PFSK-1 (cell line): ENCODE measurements around the gene RNASE3.

ENCODE experiments used
- FOXP2 ChIP-seq: optimal IDR thresholded peaks from 2 replicates; pipeline ENCODE3; 2011; ENCODE audit warnings: borderline replicate concordance, control low read depth, inconsistent platforms; ENCODE audit not compliant: insufficient read depth; ENCODE audit errors: extremely low read length, extremely low read depth
- POLR2AphosphoS5 ChIP-seq: IDR thresholded peaks from 2 replicates; pipeline ENCODE4 v1.6.1; 2012; ENCODE audit warnings: low read depth, mild to moderate bottlenecking, control low read depth, low read length, moderate library complexity
- SIN3A ChIP-seq: IDR thresholded peaks from 2 replicates; pipeline ENCODE4 v1.6.1; 2012; ENCODE audit warnings: mild to moderate bottlenecking, low read length, moderate library complexity, borderline replicate concordance; ENCODE audit not compliant: insufficient read depth
- TAF1 ChIP-seq: IDR thresholded peaks from 2 replicates; pipeline ENCODE4 v1.6.1; 2012; ENCODE audit warnings: low read length, control low read depth, borderline replicate concordance; ENCODE audit not compliant: insufficient read depth
- TF ChIP-seq, protein P1 (sequence below), 2 experiments: IDR thresholded peaks; 2 replicates each; pipeline versions ENCODE4 v1.6.1 to v1.8.0; 2011 to 2012; ENCODE audit warnings: low read depth in 2 of 2, low read length in 2 of 2, control low read depth in 1 of 2, inconsistent platforms in 1 of 2, mild to moderate bottlenecking in 1 of 2, moderate library complexity in 1 of 2; ENCODE audit not compliant: insufficient read depth in 1 of 2

The RNASE3 gene

DNA sequence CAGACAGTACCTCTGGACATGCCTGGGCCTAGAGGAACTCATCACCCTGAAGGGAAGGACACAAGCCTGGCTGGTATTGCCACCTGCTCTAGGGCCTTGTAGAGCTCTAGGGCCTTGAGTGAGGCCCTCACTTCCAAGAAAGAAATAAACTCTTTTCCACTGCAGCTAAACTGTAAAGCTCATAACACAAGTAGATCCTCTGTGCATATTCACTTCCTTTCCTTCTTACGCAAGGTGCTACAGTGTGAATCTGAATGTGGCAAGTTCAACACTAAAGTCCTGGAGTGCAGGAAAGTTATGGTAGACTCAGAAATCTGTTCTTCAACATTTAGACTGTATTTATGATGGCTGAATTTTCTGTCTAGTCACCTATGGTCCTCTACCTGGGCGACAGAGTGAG, 14.5 kb downstream of the RNASE3 start:
- TF ChIP-seq, protein P1, sequence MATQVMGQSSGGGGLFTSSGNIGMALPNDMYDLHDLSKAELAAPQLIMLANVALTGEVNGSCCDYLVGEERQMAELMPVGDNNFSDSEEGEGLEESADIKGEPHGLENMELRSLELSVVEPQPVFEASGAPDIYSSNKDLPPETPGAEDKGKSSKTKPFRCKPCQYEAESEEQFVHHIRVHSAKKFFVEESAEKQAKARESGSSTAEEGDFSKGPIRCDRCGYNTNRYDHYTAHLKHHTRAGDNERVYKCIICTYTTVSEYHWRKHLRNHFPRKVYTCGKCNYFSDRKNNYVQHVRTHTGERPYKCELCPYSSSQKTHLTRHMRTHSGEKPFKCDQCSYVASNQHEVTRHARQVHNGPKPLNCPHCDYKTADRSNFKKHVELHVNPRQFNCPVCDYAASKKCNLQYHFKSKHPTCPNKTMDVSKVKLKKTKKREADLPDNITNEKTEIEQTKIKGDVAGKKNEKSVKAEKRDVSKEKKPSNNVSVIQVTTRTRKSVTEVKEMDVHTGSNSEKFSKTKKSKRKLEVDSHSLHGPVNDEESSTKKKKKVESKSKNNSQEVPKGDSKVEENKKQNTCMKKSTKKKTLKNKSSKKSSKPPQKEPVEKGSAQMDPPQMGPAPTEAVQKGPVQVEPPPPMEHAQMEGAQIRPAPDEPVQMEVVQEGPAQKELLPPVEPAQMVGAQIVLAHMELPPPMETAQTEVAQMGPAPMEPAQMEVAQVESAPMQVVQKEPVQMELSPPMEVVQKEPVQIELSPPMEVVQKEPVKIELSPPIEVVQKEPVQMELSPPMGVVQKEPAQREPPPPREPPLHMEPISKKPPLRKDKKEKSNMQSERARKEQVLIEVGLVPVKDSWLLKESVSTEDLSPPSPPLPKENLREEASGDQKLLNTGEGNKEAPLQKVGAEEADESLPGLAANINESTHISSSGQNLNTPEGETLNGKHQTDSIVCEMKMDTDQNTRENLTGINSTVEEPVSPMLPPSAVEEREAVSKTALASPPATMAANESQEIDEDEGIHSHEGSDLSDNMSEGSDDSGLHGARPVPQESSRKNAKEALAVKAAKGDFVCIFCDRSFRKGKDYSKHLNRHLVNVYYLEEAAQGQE (IDR thresholded peaks at IDR 0.05; ENCODE audit: insufficient read depth in 1 of 2, low read depth in 2 of 2, low read length in 2 of 2), result no peak
- no peak for TF ChIP-seq SIN3A
- no peak for TF ChIP-seq POLR2AphosphoS5
- TF ChIP-seq TAF1, result no peak
- no peak for TF ChIP-seq FOXP2

DNA sequence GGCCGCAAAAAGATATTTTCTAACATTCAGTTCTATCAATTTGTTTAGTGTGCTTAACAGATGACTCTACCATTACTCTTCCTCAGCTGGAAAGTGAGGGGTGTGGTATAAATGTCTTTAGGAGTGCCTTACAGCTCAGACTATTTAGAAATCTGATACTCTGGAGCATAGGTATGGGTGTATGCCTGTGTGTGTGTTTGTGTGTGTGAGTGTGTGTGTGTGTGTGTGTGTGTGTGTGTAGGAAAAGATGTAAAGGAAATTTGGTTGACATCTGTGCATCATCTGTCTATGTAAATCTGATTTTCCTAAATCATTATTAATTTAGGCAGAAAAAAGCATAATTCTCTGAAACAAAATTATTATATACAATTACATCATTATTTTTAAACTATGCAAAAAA, 16.0 kb downstream of the RNASE3 start:
- no peak for TF ChIP-seq FOXP2
- TF ChIP-seq POLR2AphosphoS5, result no peak
- TF ChIP-seq, protein P1 (IDR thresholded peaks at IDR 0.05; ENCODE audit: insufficient read depth in 1 of 2, low read depth in 2 of 2, low read length in 2 of 2), result no peak

DNA sequence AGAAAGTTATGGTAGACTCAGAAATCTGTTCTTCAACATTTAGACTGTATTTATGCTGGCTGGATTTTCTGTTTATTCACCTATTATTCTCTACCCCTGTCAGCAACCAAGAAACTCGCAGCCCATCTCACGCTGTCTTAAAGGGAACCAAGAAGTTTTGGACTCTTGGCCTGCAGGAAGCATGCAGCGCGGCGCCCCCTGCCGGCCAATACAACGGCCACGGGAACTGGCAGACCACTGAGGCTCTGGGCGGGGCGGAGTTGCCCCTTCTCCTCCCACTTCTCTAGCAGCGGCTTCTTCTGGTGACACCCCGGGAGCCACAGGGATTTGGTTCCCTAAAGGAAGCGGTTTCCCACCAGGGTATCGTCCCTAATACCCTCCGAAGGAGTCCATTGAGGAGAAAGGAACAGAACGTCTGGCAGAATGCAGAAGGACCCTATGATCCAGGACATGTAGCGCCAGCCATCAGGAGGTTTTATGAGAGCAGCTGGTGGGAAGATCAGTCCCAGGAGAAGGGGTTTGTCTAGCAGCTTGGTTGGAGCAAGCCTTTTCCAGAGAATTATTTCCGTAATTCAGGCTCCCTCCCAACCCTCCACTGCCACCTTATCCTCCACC, 43.1 kb downstream of the RNASE3 start:
- TF ChIP-seq, protein P1 (IDR thresholded peaks at IDR 0.05; ENCODE audit: insufficient read depth in 1 of 2, low read depth in 2 of 2, low read length in 2 of 2), result no peak
- TF ChIP-seq SIN3A (no peak), FOXP2 (no peak), TAF1 (no peak), POLR2AphosphoS5 (no peak)

DNA sequence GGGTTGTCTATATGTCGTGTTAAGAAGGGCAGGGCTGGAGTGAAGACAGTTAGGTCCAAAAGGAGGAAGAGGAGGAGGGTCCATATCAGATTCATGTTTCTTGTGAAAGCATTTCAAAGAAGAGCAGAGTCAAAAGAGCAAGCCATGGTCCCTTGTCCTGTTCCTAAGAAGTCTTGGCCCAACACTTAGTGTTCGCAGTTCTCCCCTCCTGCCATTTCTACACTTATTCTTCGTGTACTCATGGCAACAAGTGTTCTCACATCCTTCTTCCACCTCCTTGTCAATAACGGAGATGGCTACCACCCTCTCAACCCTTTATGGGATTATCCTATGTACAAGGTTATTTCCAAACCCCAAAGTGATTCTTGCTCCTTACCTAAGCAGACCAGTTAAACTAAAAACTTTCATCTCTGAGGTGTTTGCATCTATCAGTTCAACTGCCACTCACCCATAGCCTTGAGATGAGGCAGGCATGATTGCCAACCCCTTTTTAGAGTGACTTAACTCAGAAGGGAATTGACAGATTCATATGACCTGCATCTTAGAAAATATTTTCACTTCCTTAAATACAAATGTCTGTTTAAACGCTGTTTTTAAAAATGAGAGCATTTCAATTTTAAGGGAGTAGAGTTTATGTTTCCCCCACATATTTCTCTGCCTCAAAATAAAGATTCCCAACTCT, 44.3 kb downstream of the RNASE3 start:
- no peak for TF ChIP-seq SIN3A
